ENCODE results near the gene VAC14.

DNA sequence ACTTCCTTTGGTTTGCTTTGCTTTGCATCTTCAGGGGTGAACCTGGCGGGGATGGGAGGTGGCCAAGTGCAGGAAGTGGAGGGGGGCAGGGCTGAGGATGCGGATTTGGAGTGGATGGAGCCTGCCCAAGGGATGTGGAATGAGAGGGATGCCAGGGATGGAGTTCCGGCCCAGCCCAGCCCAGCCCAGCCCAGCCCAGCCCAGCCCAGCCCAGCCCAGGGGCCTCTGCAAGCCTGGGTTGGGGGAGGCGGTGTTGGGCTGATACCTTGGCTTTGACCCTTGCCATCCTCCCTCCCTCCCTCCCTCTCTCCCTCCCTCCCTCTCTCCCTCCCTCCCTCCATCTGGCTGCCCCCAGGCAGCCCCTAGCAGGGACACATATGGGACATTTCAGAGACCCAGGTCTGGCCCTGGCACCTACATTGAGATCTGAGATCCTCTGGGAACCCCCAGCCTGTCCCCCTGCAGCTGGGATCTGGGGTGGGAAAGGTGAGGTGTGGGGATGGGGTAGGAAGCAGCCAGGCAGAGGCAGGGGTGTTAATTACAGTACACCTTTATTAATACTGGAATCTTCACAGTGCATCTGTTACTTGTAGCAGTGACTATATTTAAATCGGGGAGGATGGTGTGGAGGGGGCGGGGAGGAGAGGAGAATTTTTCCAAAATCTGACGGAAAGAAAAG, 140.1 kb downstream of the VAC14 start:
- TF ChIP-seq, protein P1, sequence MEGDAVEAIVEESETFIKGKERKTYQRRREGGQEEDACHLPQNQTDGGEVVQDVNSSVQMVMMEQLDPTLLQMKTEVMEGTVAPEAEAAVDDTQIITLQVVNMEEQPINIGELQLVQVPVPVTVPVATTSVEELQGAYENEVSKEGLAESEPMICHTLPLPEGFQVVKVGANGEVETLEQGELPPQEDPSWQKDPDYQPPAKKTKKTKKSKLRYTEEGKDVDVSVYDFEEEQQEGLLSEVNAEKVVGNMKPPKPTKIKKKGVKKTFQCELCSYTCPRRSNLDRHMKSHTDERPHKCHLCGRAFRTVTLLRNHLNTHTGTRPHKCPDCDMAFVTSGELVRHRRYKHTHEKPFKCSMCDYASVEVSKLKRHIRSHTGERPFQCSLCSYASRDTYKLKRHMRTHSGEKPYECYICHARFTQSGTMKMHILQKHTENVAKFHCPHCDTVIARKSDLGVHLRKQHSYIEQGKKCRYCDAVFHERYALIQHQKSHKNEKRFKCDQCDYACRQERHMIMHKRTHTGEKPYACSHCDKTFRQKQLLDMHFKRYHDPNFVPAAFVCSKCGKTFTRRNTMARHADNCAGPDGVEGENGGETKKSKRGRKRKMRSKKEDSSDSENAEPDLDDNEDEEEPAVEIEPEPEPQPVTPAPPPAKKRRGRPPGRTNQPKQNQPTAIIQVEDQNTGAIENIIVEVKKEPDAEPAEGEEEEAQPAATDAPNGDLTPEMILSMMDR (conservative IDR thresholded peaks at IDR 0.05; ENCODE audit: low read depth in 2 of 2) = no peak
- TF ChIP-seq EZH2 (IDR thresholded peaks at IDR 0.05; ENCODE audit: low read depth, unreplicated experiment) (no peak), EZH2phosphoT487 (IDR thresholded peaks at IDR 0.05; ENCODE audit: unreplicated experiment) (no peak), POLR2AphosphoS5 (IDR thresholded peaks at IDR 0.05; ENCODE audit: low read depth) (no peak), NANOG (IDR thresholded peaks at IDR 0.05; ENCODE audit: borderline replicate concordance) (no peak), JUNB (IDR thresholded peaks at IDR 0.05; ENCODE audit: unreplicated experiment) (no peak), CREB1 (CRISPR knock-in tag; IDR thresholded peaks at IDR 0.05; ENCODE audit: low read depth) (no peak), ZNF331 (CRISPR knock-in tag; IDR thresholded peaks at IDR 0.05; ENCODE audit: low read depth) (no peak), ZNF114 (CRISPR knock-in tag; IDR thresholded peaks at IDR 0.05) (no peak)
- TF ChIP-seq, protein P2, sequence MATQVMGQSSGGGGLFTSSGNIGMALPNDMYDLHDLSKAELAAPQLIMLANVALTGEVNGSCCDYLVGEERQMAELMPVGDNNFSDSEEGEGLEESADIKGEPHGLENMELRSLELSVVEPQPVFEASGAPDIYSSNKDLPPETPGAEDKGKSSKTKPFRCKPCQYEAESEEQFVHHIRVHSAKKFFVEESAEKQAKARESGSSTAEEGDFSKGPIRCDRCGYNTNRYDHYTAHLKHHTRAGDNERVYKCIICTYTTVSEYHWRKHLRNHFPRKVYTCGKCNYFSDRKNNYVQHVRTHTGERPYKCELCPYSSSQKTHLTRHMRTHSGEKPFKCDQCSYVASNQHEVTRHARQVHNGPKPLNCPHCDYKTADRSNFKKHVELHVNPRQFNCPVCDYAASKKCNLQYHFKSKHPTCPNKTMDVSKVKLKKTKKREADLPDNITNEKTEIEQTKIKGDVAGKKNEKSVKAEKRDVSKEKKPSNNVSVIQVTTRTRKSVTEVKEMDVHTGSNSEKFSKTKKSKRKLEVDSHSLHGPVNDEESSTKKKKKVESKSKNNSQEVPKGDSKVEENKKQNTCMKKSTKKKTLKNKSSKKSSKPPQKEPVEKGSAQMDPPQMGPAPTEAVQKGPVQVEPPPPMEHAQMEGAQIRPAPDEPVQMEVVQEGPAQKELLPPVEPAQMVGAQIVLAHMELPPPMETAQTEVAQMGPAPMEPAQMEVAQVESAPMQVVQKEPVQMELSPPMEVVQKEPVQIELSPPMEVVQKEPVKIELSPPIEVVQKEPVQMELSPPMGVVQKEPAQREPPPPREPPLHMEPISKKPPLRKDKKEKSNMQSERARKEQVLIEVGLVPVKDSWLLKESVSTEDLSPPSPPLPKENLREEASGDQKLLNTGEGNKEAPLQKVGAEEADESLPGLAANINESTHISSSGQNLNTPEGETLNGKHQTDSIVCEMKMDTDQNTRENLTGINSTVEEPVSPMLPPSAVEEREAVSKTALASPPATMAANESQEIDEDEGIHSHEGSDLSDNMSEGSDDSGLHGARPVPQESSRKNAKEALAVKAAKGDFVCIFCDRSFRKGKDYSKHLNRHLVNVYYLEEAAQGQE (IDR thresholded peaks at IDR 0.05; ENCODE audit: unreplicated experiment) = no peak
- TF ChIP-seq, protein P3, sequence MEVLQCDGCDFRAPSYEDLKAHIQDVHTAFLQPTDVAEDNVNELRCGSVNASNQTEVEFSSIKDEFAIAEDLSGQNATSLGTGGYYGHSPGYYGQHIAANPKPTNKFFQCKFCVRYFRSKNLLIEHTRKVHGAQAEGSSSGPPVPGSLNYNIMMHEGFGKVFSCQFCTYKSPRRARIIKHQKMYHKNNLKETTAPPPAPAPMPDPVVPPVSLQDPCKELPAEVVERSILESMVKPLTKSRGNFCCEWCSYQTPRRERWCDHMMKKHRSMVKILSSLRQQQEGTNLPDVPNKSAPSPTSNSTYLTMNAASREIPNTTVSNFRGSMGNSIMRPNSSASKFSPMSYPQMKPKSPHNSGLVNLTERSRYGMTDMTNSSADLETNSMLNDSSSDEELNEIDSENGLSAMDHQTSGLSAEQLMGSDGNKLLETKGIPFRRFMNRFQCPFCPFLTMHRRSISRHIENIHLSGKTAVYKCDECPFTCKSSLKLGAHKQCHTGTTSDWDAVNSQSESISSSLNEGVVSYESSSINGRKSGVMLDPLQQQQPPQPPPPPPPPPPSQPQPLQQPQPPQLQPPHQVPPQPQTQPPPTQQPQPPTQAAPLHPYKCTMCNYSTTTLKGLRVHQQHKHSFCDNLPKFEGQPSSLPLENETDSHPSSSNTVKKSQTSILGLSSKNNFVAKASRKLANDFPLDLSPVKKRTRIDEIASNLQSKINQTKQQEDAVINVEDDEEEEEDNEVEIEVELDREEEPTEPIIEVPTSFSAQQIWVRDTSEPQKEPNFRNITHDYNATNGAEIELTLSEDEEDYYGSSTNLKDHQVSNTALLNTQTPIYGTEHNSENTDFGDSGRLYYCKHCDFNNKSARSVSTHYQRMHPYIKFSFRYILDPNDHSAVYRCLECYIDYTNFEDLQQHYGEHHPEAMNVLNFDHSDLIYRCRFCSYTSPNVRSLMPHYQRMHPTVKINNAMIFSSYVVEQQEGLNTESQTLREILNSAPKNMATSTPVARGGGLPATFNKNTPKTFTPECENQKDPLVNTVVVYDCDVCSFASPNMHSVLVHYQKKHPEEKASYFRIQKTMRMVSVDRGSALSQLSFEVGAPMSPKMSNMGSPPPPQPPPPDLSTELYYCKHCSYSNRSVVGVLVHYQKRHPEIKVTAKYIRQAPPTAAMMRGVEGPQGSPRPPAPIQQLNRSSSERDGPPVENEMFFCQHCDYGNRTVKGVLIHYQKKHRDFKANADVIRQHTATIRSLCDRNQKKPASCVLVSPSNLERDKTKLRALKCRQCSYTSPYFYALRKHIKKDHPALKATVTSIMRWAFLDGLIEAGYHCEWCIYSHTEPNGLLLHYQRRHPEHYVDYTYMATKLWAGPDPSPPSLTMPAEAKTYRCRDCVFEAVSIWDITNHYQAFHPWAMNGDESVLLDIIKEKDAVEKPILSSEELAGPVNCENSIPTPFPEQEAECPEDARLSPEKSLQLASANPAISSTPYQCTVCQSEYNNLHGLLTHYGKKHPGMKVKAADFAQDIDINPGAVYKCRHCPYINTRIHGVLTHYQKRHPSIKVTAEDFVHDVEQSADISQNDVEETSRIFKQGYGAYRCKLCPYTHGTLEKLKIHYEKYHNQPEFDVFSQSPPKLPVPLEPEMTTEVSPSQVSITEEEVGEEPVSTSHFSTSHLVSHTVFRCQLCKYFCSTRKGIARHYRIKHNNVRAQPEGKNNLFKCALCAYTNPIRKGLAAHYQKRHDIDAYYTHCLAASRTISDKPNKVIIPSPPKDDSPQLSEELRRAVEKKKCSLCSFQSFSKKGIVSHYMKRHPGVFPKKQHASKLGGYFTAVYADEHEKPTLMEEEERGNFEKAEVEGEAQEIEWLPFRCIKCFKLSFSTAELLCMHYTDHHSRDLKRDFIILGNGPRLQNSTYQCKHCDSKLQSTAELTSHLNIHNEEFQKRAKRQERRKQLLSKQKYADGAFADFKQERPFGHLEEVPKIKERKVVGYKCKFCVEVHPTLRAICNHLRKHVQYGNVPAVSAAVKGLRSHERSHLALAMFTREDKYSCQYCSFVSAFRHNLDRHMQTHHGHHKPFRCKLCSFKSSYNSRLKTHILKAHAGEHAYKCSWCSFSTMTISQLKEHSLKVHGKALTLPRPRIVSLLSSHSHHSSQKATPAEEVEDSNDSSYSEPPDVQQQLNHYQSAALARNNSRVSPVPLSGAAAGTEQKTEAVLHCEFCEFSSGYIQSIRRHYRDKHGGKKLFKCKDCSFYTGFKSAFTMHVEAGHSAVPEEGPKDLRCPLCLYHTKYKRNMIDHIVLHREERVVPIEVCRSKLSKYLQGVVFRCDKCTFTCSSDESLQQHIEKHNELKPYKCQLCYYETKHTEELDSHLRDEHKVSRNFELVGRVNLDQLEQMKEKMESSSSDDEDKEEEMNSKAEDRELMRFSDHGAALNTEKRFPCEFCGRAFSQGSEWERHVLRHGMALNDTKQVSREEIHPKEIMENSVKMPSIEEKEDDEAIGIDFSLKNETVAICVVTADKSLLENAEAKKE (CRISPR knock-in tag; IDR thresholded peaks at IDR 0.05) = no peak

All from GM23338 (cell line).